Activated CD4-positive, alpha-beta T cell treated with anti-CD3 and anti-CD28 coated beads, Interleukin-2, amount 10 ng/mL, durations not matched to agents 24 days and 14 days (primary cell): ENCODE data around the gene FEM1A. TPM values are rescaled to one million over a fixed set of nuclear protein-coding genes. Genes with fewer than 3 reads are reported as not detected.
"Not testable (repeated sequence)": the region's sequence is repeated elsewhere in the genome, so short reads cannot be mapped to it uniquely, and the experiment has no call there.

Experiments
- DNase-seq: peaks from one replicate; pipeline ENCODE4 v3.0.0; 2022
- H3K27ac Mint-ChIP-seq: one replicate; pipeline ENCODE4 v1.8.0; 2022; ENCODE audit warnings: mild to moderate bottlenecking, mixed read lengths
- H3K27me3 Mint-ChIP-seq: one replicate; pipeline ENCODE4 v1.8.0; 2022; ENCODE audit warnings: mixed read lengths
- H3K36me3 Mint-ChIP-seq: one replicate; pipeline ENCODE4 v1.8.0; 2022; ENCODE audit warnings: low read depth, mild to moderate bottlenecking, mixed read lengths
- H3K4me1 Mint-ChIP-seq: one replicate; pipeline ENCODE4 v1.8.0; 2021; ENCODE audit warnings: mixed read lengths
- H3K4me3 Mint-ChIP-seq: one replicate; pipeline ENCODE4 v1.8.0; 2022; ENCODE audit warnings: mild to moderate bottlenecking, moderate library complexity, mixed read lengths
- H3K9me3 Mint-ChIP-seq: one replicate; pipeline ENCODE4 v1.8.0; 2021; ENCODE audit warnings: mixed read lengths
- intact Hi-C: fragments of 100-400 bp; cut with micrococcal nuclease; formaldehyde crosslinking; loops from one replicate; pipeline ENCODE4 v1.15.1; 2023
- total RNA-seq: library from RNA; stranded (reverse); gene quantifications from 2 replicates; pipeline ENCODE4 v1.2.3, GENCODE V29; 2022

FEM1A gene
- total RNA-seq, 1 donor from 2014 or later, result 22.9 TPM

GRCh38 chr19:4786412-4787016 is 5.0 kb upstream of the FEM1A start:
- intact Hi-C loops, H3K27ac Mint-ChIP-seq, H3K27me3 Mint-ChIP-seq, H3K9me3 Mint-ChIP-seq, H3K4me1 Mint-ChIP-seq, DNase-seq, H3K36me3 Mint-ChIP-seq, H3K4me3 Mint-ChIP-seq: not testable (repeated sequence)

GRCh38 chr19:4792019-4792865 is 708 bp downstream of the FEM1A start:
- H3K9me3 Mint-ChIP-seq, H3K27me3 Mint-ChIP-seq, intact Hi-C loops: not testable (repeated sequence)
- peak overlapping the region; percentile 89 for H3K4me3 Mint-ChIP-seq
- peak overlapping the region; percentile 91 for H3K27ac Mint-ChIP-seq
- H3K36me3 Mint-ChIP-seq, result peaks cover 37% of the 10 kb centered on the region
- peaks cover 20% of the 10 kb centered on the region for H3K4me1 Mint-ChIP-seq
- DNase-seq, result peak; percentile 67

- peaks cover 37% of the 10 kb centered on the region for H3K36me3 Mint-ChIP-seq
- intact Hi-C loops, H3K27me3 Mint-ChIP-seq, H3K9me3 Mint-ChIP-seq, DNase-seq: not testable (repeated sequence)
- peak overlapping the region; percentile 41 for H3K27ac Mint-ChIP-seq
- H3K4me1 Mint-ChIP-seq, result peaks cover 20% of the 10 kb centered on the region
- peak overlapping the region; percentile 89 for H3K4me3 Mint-ChIP-seq
These were observed 1.3 kb downstream of the FEM1A start for GRCh38 chr19:4792866-4793195.

DNA sequence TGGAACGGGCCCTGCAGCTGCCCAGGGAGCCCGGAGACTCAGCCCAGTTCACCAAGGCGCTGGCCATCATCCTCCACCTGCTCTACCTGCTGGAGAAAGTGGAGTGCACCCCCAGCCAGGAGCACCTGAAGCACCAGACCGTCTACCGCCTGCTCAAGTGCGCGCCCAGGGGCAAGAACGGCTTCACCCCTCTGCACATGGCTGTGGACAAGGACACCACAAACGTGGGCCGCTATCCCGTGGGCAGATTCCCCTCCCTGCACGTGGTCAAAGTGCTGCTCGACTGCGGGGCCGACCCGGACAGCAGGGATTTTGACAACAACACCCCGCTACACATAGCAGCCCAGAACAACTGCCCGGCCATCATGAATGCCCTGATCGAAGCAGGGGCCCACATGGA is 1.7 kb downstream of the FEM1A start:
- intact Hi-C loops, DNase-seq, H3K9me3 Mint-ChIP-seq, H3K27me3 Mint-ChIP-seq: not testable (repeated sequence)
- peaks cover 20% of the 10 kb centered on the region for H3K4me1 Mint-ChIP-seq
- H3K36me3 Mint-ChIP-seq, result peaks cover 37% of the 10 kb centered on the region
- H3K4me3 Mint-ChIP-seq, result peak overlapping the region; percentile 89
- H3K27ac Mint-ChIP-seq, result peak overlapping the region; percentile 11

DNA sequence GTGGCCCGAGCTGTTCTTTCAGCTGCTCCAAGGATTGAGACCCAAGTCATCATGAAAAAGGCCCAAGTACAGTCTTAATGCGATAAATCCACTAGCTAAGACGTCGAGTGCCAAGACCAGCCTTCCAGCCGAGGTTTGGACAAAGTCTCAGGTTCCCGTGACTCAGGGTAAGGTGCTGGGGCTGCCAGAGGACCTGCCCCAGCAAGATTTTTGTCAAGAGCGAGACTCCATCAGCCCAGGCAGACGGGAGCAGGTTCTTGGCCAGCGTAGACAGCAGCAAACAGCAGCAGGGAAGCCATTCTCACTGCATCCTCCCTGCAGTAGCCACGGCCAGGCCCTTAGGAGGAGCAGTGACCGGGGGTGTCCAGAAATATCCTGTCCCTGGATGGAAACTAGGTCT is 3.4 kb downstream of the FEM1A start:
- Mint-ChIP-seq H3K9me3 (no peaks in the 10 kb centered on the region), H3K36me3 (peaks cover 45% of the 10 kb centered on the region), H3K4me1 (peaks cover 20% of the 10 kb centered on the region), H3K27ac (peak overlapping the region; percentile 45), H3K27me3 (no peaks in the 10 kb centered on the region), H3K4me3 (no peak overlapping the region)
- intact Hi-C loops, result no loop called here
- DNase-seq, result no peak

DNA sequence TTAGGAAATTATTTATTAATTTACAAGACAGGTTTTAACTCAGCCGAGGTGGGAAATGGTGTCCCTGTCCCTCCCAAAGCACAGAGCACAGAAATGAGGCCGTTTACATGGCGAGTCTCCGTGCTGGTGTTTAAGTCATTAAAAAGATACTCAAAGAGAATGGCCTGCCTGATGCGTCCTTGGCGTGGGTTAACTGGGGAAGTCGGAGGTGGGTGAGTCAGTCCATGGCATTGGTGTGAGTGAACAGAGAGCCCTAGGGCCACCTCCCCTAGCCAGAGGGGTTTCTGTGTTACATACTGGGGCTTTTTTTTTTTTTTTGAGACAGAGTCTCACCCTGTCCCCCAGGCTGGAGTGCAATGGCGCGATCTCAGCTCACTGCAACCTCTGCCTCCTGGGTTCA is 3.9 kb downstream of the FEM1A start:
- H3K27me3 Mint-ChIP-seq, result no peaks in the 10 kb centered on the region
- no peak overlapping the region for H3K27ac Mint-ChIP-seq
- DNase-seq, result no peak
- H3K4me3 Mint-ChIP-seq, result peak overlapping the region; percentile 33
- peaks cover 20% of the 10 kb centered on the region for H3K4me1 Mint-ChIP-seq
- intact Hi-C loops, result no loop called here
- no peaks in the 10 kb centered on the region for H3K9me3 Mint-ChIP-seq
- peaks cover 45% of the 10 kb centered on the region for H3K36me3 Mint-ChIP-seq

GRCh38 chr19:4800591-4801081 is 9.1 kb downstream of the FEM1A start:
- no peaks in the 10 kb centered on the region for H3K9me3 Mint-ChIP-seq
- peaks cover 17% of the 10 kb centered on the region for H3K36me3 Mint-ChIP-seq
- no peak overlapping the region for H3K27ac Mint-ChIP-seq
- H3K27me3 Mint-ChIP-seq, result no peaks in the 10 kb centered on the region
- peaks cover 6% of the 10 kb centered on the region for H3K4me1 Mint-ChIP-seq
- no peak for DNase-seq
- H3K4me3 Mint-ChIP-seq, result no peak overlapping the region
- intact Hi-C loops, result no loop called here

DNA sequence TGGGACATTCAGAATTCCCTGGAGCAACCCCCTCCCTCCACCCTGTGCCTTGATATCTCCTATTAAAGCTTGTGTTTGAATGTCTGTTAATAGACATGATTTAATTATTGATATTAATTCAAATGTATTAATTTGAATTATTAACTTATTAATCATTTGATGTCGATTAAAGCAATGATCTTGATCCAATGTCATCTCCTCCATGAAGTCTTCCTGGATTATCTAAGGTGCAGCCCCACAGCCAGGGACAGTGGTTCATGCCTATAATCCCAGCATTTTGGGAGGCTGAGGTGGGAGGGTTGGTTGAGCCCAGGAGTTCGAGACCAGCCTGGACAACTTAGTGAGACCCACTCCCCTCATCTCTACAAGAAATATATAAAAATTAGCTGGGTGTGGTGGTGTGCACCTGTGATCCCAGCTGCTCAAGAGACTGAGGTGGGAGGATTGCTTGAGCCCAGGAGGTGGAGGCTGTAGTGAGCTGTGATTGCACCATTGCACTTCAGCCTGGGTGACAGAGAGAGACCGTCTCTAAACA is 9.6 kb downstream of the FEM1A start:
- no peaks in the 10 kb centered on the region for H3K27me3 Mint-ChIP-seq
- no peak overlapping the region for H3K4me3 Mint-ChIP-seq
- peaks cover 6% of the 10 kb centered on the region for H3K4me1 Mint-ChIP-seq
- H3K36me3 Mint-ChIP-seq, result peaks cover 15% of the 10 kb centered on the region
- no peak for DNase-seq
- intact Hi-C loops, result no loop called here
- no peak overlapping the region for H3K27ac Mint-ChIP-seq
- no peaks in the 10 kb centered on the region for H3K9me3 Mint-ChIP-seq

- no peak for DNase-seq
- no peaks in the 10 kb centered on the region for H3K27me3 Mint-ChIP-seq
- no peak overlapping the region for H3K27ac Mint-ChIP-seq
- no peak overlapping the region for H3K4me3 Mint-ChIP-seq
- no peaks in the 10 kb centered on the region for H3K4me1 Mint-ChIP-seq
- intact Hi-C loops, result no loop called here
- H3K36me3 Mint-ChIP-seq, result peaks cover 8% of the 10 kb centered on the region
- H3K9me3 Mint-ChIP-seq, result no peaks in the 10 kb centered on the region
These were observed 11.2 kb downstream of the FEM1A start for GRCh38 chr19:4802711-4803110.

- Mint-ChIP-seq H3K27me3 (no peaks in the 10 kb centered on the region), H3K4me3 (no peak overlapping the region), H3K36me3 (peaks cover 2% of the 10 kb centered on the region), H3K4me1 (no peaks in the 10 kb centered on the region), H3K9me3 (no peaks in the 10 kb centered on the region), H3K27ac (no peak overlapping the region)
- intact Hi-C loops, result loop anchor here (1.0 kb wide), 1 partner anchor 72 kb away; no protein-coding TSS in a partner anchor
- peak; percentile 90 for DNase-seq
These were observed 12.5 kb downstream of the FEM1A start for GRCh38 chr19:4803736-4804695.

- H3K9me3 Mint-ChIP-seq, H3K4me3 Mint-ChIP-seq, intact Hi-C loops, H3K27ac Mint-ChIP-seq, H3K4me1 Mint-ChIP-seq, H3K27me3 Mint-ChIP-seq, H3K36me3 Mint-ChIP-seq, DNase-seq: not testable (repeated sequence)
These were observed 13.6 kb downstream of the FEM1A start for GRCh38 chr19:4805140-4805539.

DNA sequence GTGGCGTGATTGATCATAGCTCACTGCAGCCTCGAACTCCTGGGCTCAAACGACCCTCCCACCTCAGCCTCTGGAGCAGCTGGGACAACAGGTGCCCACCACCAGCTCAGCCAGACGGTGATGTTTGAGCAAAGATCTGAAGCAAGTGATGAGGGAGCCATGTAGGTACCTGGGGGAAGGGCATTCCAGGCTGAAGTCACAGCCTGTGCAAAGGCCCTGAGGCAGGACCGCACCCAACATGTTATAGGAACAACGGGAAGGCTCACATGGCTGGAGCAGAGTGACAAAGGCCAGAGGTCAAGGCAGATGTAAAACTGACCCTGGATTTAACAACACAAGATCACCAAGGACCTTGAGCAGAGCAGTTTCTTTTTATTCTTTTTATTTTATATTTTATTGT is 14.8 kb downstream of the FEM1A start:
- Mint-ChIP-seq H3K36me3 (no peaks in the 10 kb centered on the region), H3K4me3 (no peak overlapping the region)
- intact Hi-C loops, result no loop called here

GRCh38 chr19:4807188-4807587 is 15.7 kb downstream of the FEM1A start:
- no peak for DNase-seq
- H3K9me3 Mint-ChIP-seq, result no peaks in the 10 kb centered on the region
- intact Hi-C loops, result no loop called here
- no peaks in the 10 kb centered on the region for H3K27me3 Mint-ChIP-seq
- no peak overlapping the region for H3K27ac Mint-ChIP-seq
- no peaks in the 10 kb centered on the region for H3K36me3 Mint-ChIP-seq
- H3K4me1 Mint-ChIP-seq, result peaks cover 10% of the 10 kb centered on the region
- no peak overlapping the region for H3K4me3 Mint-ChIP-seq

More for the DNA sequence above, 14.8 kb downstream of the FEM1A start:
- Mint-ChIP-seq H3K9me3 (no peaks in the 10 kb centered on the region), H3K27ac (no peak overlapping the region), H3K27me3 (no peaks in the 10 kb centered on the region), H3K4me1 (peaks cover 5% of the 10 kb centered on the region)
- DNase-seq, result no peak
